Endothelial cell of umbilical vein (primary cell): ENCODE results near the gene OVOL2. TPM values are rescaled to one million over a fixed set of nuclear protein-coding genes. Genes with fewer than 3 reads are reported as not detected.
"Not testable (repeated sequence)": the region's sequence is repeated elsewhere in the genome, so short reads cannot be mapped to it uniquely, and the experiment has no call there.

Source experiments
- BruUV-seq: library from RNA; stranded (reverse); fragments of 400-500 nt; replicated peaks from 2 replicates; lab custom pipeline; 2021; lab: Mats Ljungman, UMichigan
- CTCF ChIA-PET: fragments of 300-600, 350-600 bp; sonication (Branson Sonifier 250); formaldehyde crosslinking; loops from one replicate; lab custom pipeline; 2021; ENCODE audit warnings: antibody characterized with exemption, inconsistent platforms; lab: Charles Lee
- POLR2A ChIA-PET: fragments of 300-600, 350-600 bp; sonication (Branson Sonifier 250); formaldehyde crosslinking; loops from one replicate; lab custom pipeline; 2021; ENCODE audit warnings: antibody characterized with exemption, inconsistent platforms; lab: Charles Lee
- DNase-seq: peaks from one replicate; pipeline ENCODE4 v3.0.0-alpha.2; 2011; ENCODE audit warnings: low read depth, low spot score
- FAIRE-seq: peaks from 2 replicates; lab custom pipeline; 2011; peaks lifted over from hg19 to GRCh38; lab: Jason Lieb, UNC
- H2AFZ ChIP-seq: 2 replicates; pipeline ENCODE4 v1.6.0; 2012; ENCODE audit warnings: low read depth, low read length, control low read depth, inconsistent platforms
- H3K27ac ChIP-seq: 2 replicates; pipeline ENCODE4 v1.5.1; 2011; ENCODE audit warnings: low read depth, mild to moderate bottlenecking, control low read depth, low read length, moderate library complexity; ENCODE audit not compliant: insufficient read depth
- H3K27me3 ChIP-seq, 2 experiments: 2 replicates each; pipeline versions ENCODE4 v1.6.0 to v1.6.1; 2011; ENCODE audit warnings: low read length in 2 of 2, mixed read lengths in 1 of 2; ENCODE audit not compliant: control insufficient read depth in 2 of 2, insufficient read depth in 2 of 2
- H3K36me3 ChIP-seq, 2 experiments: 2 replicates in 1 of 2; 3 replicates in 1 of 2; pipeline ENCODE4 v1.5.1; 2011; ENCODE audit warnings: low read length in 2 of 2, mild to moderate bottlenecking in 1 of 2, moderate library complexity in 1 of 2; ENCODE audit not compliant: control insufficient read depth in 2 of 2, insufficient read depth in 2 of 2; ENCODE audit errors: extremely low read depth in 1 of 2
- H3K4me1 ChIP-seq: 3 replicates; pipeline ENCODE4 v1.5.1; 2011; ENCODE audit warnings: mild to moderate bottlenecking, low read length; ENCODE audit not compliant: control insufficient read depth, insufficient read depth; ENCODE audit errors: extremely low read depth
- H3K4me2 ChIP-seq: 2 replicates; pipeline ENCODE4 v1.6.1; 2011; ENCODE audit warnings: low read length, control low read depth, mixed read lengths; ENCODE audit not compliant: insufficient read depth
- H3K4me3 ChIP-seq, 3 experiments: fragments of 200-600 bp in 1 of 3; sonication (generic), shearing (Covaris generic) in 1 of 3; replicated peaks in 1 of 3; 2 replicates each; pipeline ENCODE4 v1.5.1; 2011 to 2016; ENCODE audit warnings: control low read depth in 3 of 3, low read length in 3 of 3, mild to moderate bottlenecking in 2 of 3, inconsistent platforms in 1 of 3, low read depth in 1 of 3, moderate library complexity in 1 of 3; ENCODE audit not compliant: insufficient read depth in 1 of 3
- H3K79me2 ChIP-seq: 2 replicates; pipeline ENCODE4 v1.6.0; 2012; ENCODE audit warnings: low read length, inconsistent platforms; ENCODE audit not compliant: control insufficient read depth, insufficient read depth
- H3K9ac ChIP-seq: replicated peaks from 2 replicates; pipeline ENCODE3; 2011; ENCODE audit warnings: low read length, control low read depth; ENCODE audit not compliant: insufficient read depth; ENCODE audit errors: extremely low read depth
- H3K9me1 ChIP-seq: replicated peaks from 3 replicates; pipeline ENCODE4 v1.6.0; 2011; ENCODE audit warnings: mild to moderate bottlenecking, low read length; ENCODE audit not compliant: control insufficient read depth, insufficient read depth; ENCODE audit errors: extremely low read depth
- H3K9me3 ChIP-seq: replicated peaks from 2 replicates; pipeline ENCODE4 v1.5.1; 2012; ENCODE audit warnings: low read length, inconsistent platforms; ENCODE audit not compliant: control insufficient read depth, insufficient read depth
- H4K20me1 ChIP-seq: replicated peaks from 2 replicates; pipeline ENCODE3; 2011; ENCODE audit warnings: mild to moderate bottlenecking, low read length; ENCODE audit not compliant: control insufficient read depth, insufficient read depth; ENCODE audit errors: extremely low read depth
- CTCF ChIP-seq, 2 donors: IDR thresholded peaks; 1 replicate in 1 of 2; 2 replicates in 1 of 2; pipeline ENCODE4 v1.5.1; 2011; ENCODE audit warnings: low read length in 2 of 2, mild to moderate bottlenecking in 2 of 2, moderate library complexity in 2 of 2, control low read depth in 1 of 2, inconsistent platforms in 1 of 2, low read depth in 1 of 2; ENCODE audit not compliant: insufficient read depth in 1 of 2; ENCODE audit errors: extremely low read depth in 1 of 2
- EZH2 ChIP-seq: IDR thresholded peaks from 2 replicates; pipeline ENCODE4 v1.6.1; 2012; ENCODE audit warnings: borderline replicate concordance, low read depth, mild to moderate bottlenecking, moderate library complexity, low read length, inconsistent platforms; ENCODE audit not compliant: severe bottlenecking
- FOS ChIP-seq: IDR thresholded peaks from 2 replicates; pipeline ENCODE4 v1.6.1; 2011; ENCODE audit warnings: mild to moderate bottlenecking, low read length, moderate library complexity, borderline replicate concordance; ENCODE audit not compliant: insufficient read depth
- GATA2 ChIP-seq: IDR thresholded peaks from 2 replicates; pipeline ENCODE4 v1.7.0; 2011; ENCODE audit warnings: low read depth, mild to moderate bottlenecking, moderate library complexity, mixed read lengths, low read length; ENCODE audit not compliant: insufficient read length, insufficient read depth
- JUN ChIP-seq: IDR thresholded peaks from 2 replicates; pipeline ENCODE4 v1.6.1; 2011; ENCODE audit warnings: borderline replicate concordance, low read depth; ENCODE audit not compliant: insufficient read length, insufficient read depth
- MAX ChIP-seq: IDR thresholded peaks from 2 replicates; pipeline ENCODE4 v1.6.1; 2011; ENCODE audit not compliant: insufficient read depth, insufficient read length
- MYC ChIP-seq: IDR thresholded peaks from one replicate; pipeline ENCODE4 v1.6.1; 2011; ENCODE audit warnings: mild to moderate bottlenecking, low read depth, low read length
- POLR2A ChIP-seq: IDR thresholded peaks from 2 replicates; pipeline ENCODE4 v1.6.1; 2012; ENCODE audit warnings: low read depth, mild to moderate bottlenecking, control low read depth, low read length
- POLR2AphosphoS5 ChIP-seq: IDR thresholded peaks from 2 replicates; pipeline ENCODE4 v1.6.1; 2012; ENCODE audit warnings: low read depth, mild to moderate bottlenecking, control low read depth, low read length, moderate library complexity; ENCODE audit not compliant: insufficient read depth
- dilution Hi-C: fragments of 300-500 bp; cut with MboI; formaldehyde crosslinking; loops from one replicate; pipeline ENCODE4 v1.15.0; 2019; ENCODE audit warnings: low sequenced_read_pairs; ENCODE audit not compliant: extremely low pct_ligation_motif_present
- intact Hi-C: fragments of 100-400 bp; cut with micrococcal nuclease; formaldehyde crosslinking; loops from one replicate; pipeline ENCODE4 v1.10.0; 2022
- polyA plus RNA-seq, 4 experiments: library from polyadenylated mRNA; depleted of rRNA in 3 of 4; stranded (reverse) in 3 of 4; unstranded in 1 of 4; fragments of >200 nt; gene quantifications; 2 replicates each; pipeline versions ENCODE4 v1.2.1 to v1.2.3, GENCODE V29; 2011 to 2012; ENCODE audit warnings: missing spikeins in 1 of 4
- total RNA-seq: library from RNA; stranded (reverse); gene quantifications from 2 replicates; pipeline ENCODE4 v1.2.3, GENCODE V29; 2021

Gene OVOL2
- total and polyA plus RNA-seq, 2 donors (not counting 3 experiments of a cell fraction or from before 2014, with no cell fraction given) = not detected

DNA sequence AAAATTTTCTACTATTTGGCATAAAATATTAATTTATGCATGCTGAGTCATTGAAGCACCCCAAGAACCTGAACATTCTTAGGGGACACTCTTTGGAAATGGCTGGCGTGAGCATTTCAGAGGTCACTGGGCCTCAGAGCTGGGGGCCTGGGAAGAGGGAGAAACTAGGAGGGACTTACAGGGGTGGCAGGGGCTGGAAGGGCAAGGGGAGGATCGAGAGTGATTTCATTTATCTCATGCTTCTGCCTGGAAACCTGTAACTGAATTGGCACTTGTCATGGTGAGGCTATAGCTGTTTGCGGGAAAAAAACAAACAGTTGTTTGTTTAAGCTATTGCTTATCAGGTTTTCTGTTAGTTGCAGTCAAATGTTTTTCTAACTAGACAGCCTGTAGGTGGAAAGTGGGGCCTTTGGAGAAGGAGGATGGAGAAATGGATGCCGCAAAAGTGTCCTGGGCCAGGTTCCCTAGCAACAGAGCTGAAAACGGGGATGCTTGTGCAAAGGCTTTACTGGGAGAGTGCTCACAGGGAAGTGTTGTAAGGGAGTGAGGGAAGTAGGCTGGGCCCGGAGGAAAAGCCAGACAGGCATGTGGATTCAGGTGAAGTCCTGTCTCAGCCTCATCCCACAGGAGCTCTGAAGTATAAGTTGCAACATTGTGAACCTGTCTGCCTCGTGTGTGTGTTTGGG is 43.6 kb upstream of the OVOL2 start:
- no TSS peak for BruUV-seq
- Histone ChIP-seq H3K9me3 (no peaks in the 10 kb centered on the region), H4K20me1 (no peaks in the 10 kb centered on the region), H3K4me1 (no peaks in the 10 kb centered on the region), H2AFZ (no peak overlapping the region), H3K9me1 (no peaks in the 10 kb centered on the region), H3K9ac (no peak overlapping the region), H3K4me2 (no peak overlapping the region), H3K79me2 (no peaks in the 10 kb centered on the region), H3K36me3 (no peaks in the 10 kb centered on the region), H3K27ac (no peak overlapping the region), H3K27me3 (no peaks in the 10 kb centered on the region), H3K4me3 (no peak overlapping the region)
- dilution Hi-C loops (no loop called here), intact Hi-C loops (no loop called here)
- CTCF ChIA-PET = no interaction called here
- TF ChIP-seq JUN (no peak), MAX (no peak), POLR2AphosphoS5 (no peak), POLR2A (no peak), EZH2 (no peak), CTCF (IDR thresholded peaks at IDR 0.05; ENCODE audit: extremely low read depth in 1 of 2, insufficient read depth in 1 of 2, low read depth in 1 of 2, low read length in 2 of 2) (no peak), MYC (no peak), GATA2 (no peak), FOS (no peak)
- FAIRE-seq (no peak), DNase-seq (no peak)
- POLR2A ChIA-PET = no interaction called here

- CTCF ChIA-PET, H3K27me3 ChIP-seq, POLR2A ChIA-PET, H3K9me3 ChIP-seq, dilution Hi-C loops, intact Hi-C loops, H3K27ac ChIP-seq, H3K79me2 ChIP-seq, H3K4me2 ChIP-seq, FAIRE-seq, H3K4me3 ChIP-seq, DNase-seq, H3K36me3 ChIP-seq, BruUV-seq, H4K20me1 ChIP-seq, H3K9me1 ChIP-seq, H3K9ac ChIP-seq, H3K4me1 ChIP-seq, H2AFZ ChIP-seq: not testable (repeated sequence)
Measured at GRCh38 chr20:18100569-18100968, 42.9 kb upstream of the OVOL2 start.
